ENCODE results near the gene PTDSS2. TPM values are rescaled to one million over a fixed set of nuclear protein-coding genes. Genes with fewer than 3 reads are reported as not detected.

PTDSS2 gene
- total and polyA plus RNA-seq, 10 of the 15 experiments (the other 5 are each of a cell fraction or from before 2014, with no cell fraction given): 0.39 to 21.1 (median 10.8) TPM

GRCh38 chr11:528815-529727, 79.0 kb downstream of the PTDSS2 start:
- intact Hi-C loops (cut with micrococcal nuclease; ENCODE audit: unreplicated experiment): no loop called here
- DNase-seq (ENCODE audit: low read depth, low spot score) (no peak), FAIRE-seq (no peak), ATAC-seq (no peak)
- Histone ChIP-seq H3K4me1 (ENCODE audit: control insufficient read depth, insufficient read depth, low read length) (peaks cover 4% of the 10 kb centered on the region), H3K36me3 (ENCODE audit: control insufficient read depth in 2 of 2, insufficient read depth in 2 of 2, low read length in 1 of 2) (peaks cover 0 to 12% of the 10 kb centered on the region in 2 experiments; a peak in 3 of 4 replicates), H3K79me2 (ENCODE audit: control insufficient read depth, insufficient read depth, low read length) (peaks cover 8% of the 10 kb centered on the region), H2AFZ (ENCODE audit: control insufficient read depth, low read depth, low read length) (no peak overlapping the region), H3K4me3 (no peak overlapping the region), H3K27me3 (replicated peaks in 1 of 2; ENCODE audit: control insufficient read depth in 2 of 2, insufficient read depth in 2 of 2, low read length in 1 of 2) (no peaks in the 10 kb centered on the region), H3K4me2 (ENCODE audit: control insufficient read depth, insufficient read depth) (no peak overlapping the region), H3K27ac (ENCODE audit: control insufficient read depth, insufficient read depth) (no peak overlapping the region), H3K9me3 (replicated peaks; ENCODE audit: control insufficient read depth, insufficient read depth, low read length) (no peaks in the 10 kb centered on the region), H4K20me1 (ENCODE audit: control insufficient read depth, insufficient read depth) (no peaks in the 10 kb centered on the region), H3K9ac (ENCODE audit: control insufficient read depth, insufficient read depth, low read length) (no peak overlapping the region)
- TF ChIP-seq MEF2B (IDR thresholded peaks at IDR 0.05; ENCODE audit: partially characterized antibody, poor library complexity, severe bottlenecking) (no peak), TCF12 (IDR thresholded peaks at IDR 0.05; ENCODE audit: low read depth, low read length) (no peak), CEBPB (IDR thresholded peaks at IDR 0.05; ENCODE audit: borderline replicate concordance in 1 of 2, low read depth in 2 of 2, low read length in 2 of 2) (no peak), ZNF687 (IDR thresholded peaks at IDR 0.05) (no peak), FOXM1 (IDR thresholded peaks at IDR 0.05; ENCODE audit: low read depth, low read length) (no peak), WRNIP1 (IDR thresholded peaks at IDR 0.05; ENCODE audit: borderline replicate concordance, low read depth, low read length) (no peak), ZNF24 (IDR thresholded peaks at IDR 0.05) (no peak), FOXK2 (IDR thresholded peaks at IDR 0.05) (no peak), CBX5 (IDR thresholded peaks at IDR 0.05; ENCODE audit: low read depth) (no peak)
- CTCF ChIA-PET: no interaction called here
- POLR2A ChIA-PET: no interaction called here
- in situ Hi-C loops (cut with MboI): no loop called here
- SMC1A ChIA-PET (ENCODE audit: uncharacterized antibody, unreplicated experiment): no interaction called here
- RAD21 ChIA-PET (ENCODE audit: unreplicated experiment): no interaction called here
- no TSS peak for BruUV-seq (replicated peaks)
- WGBS (ENCODE audit: insufficient coverage, insufficient replicate concordance, low lambda C conversion rate, missing lambda C conversion rate): 66% methylated on average over 27 of the region's 29 CpGs

Data from GM12878 (cell line).